Kidney (tissue), 14 donors: ENCODE data around the gene CHMP4B. TPM values are rescaled to one million over a fixed set of nuclear protein-coding genes. Genes with fewer than 3 reads are reported as not detected.

Source experiments
- DNase-seq, 5 donors: peaks; one replicate each; pipeline ENCODE4 v3.0.0-alpha.2; 2013 to 2020
- FAIRE-seq: peaks from 2 replicates; lab custom pipeline; 2012; peaks lifted over from hg19 to GRCh38; lab: Jason Lieb, UNC
- H3K27ac ChIP-seq, 2 donors: one replicate each; pipeline ENCODE4 v1.7.0; 2013; ENCODE audit warnings: low read depth in 2 of 2, low read length in 2 of 2, inconsistent platforms in 1 of 2
- H3K27me3 ChIP-seq: one replicate; pipeline ENCODE4 v1.7.1; 2013; ENCODE audit warnings: low read length, inconsistent platforms; ENCODE audit not compliant: control insufficient read depth, insufficient read depth
- H3K36me3 ChIP-seq, 3 donors: one replicate each; pipeline versions ENCODE4 v1.7.0 to v1.7.1; 2013; ENCODE audit warnings: low read length in 3 of 3, control low read depth in 1 of 3, inconsistent platforms in 1 of 3; ENCODE audit not compliant: insufficient read depth in 3 of 3, control insufficient read depth in 2 of 3
- H3K4me1 ChIP-seq, 3 donors: one replicate each; pipeline versions ENCODE4 v1.7.0 to v1.7.1; 2013; ENCODE audit warnings: low read length in 3 of 3, inconsistent platforms in 1 of 3, low read depth in 1 of 3; ENCODE audit not compliant: control insufficient read depth in 2 of 3, insufficient read depth in 2 of 3
- H3K4me3 ChIP-seq, 3 donors: one replicate each; pipeline versions ENCODE4 v1.7.0 to v1.8.1; 2013; ENCODE audit warnings: low read length in 3 of 3, control low read depth in 1 of 3, inconsistent platforms in 1 of 3
- H3K9ac ChIP-seq, 3 donors: one replicate each; pipeline versions ENCODE4 v1.7.0 to v1.7.1; 2013; ENCODE audit warnings: low read length in 3 of 3, control low read depth in 1 of 3, inconsistent platforms in 1 of 3
- H3K9me3 ChIP-seq, 3 donors: one replicate each; pipeline versions ENCODE4 v1.7.0 to v1.7.1; 2013; ENCODE audit warnings: low read length in 3 of 3, control low read depth in 1 of 3, inconsistent platforms in 1 of 3; ENCODE audit not compliant: control insufficient read depth in 2 of 3, insufficient read depth in 1 of 3
- CTCF ChIP-seq: IDR thresholded peaks from 3 replicates; pipeline ENCODE4 v1.5.1; 2012; ENCODE audit warnings: mild to moderate bottlenecking, moderate library complexity, borderline replicate concordance; ENCODE audit not compliant: insufficient read depth; ENCODE audit errors: extremely low read depth
- intact Hi-C: fragments of 100-400 bp; cut with DNase I; formaldehyde crosslinking; loops from one replicate; pipeline ENCODE4 v1.11.1; 2022
- polyA plus RNA-seq: library from polyadenylated mRNA; stranded (reverse); fragments of 350-450 nt; fragmentation: Illumina TruSeq; extraction: RNeasy Lipid Tissue Mini Kit (QIAGEN cat#74804); gene quantifications from one replicate; pipeline ENCODE4 v1.2.3, GENCODE V29; 2014; ENCODE audit warnings: low read depth, low replicate concordance; ENCODE audit not compliant: insufficient read depth
- total RNA-seq: library from RNA; stranded (reverse); fragmentation: NEBNext Ultra II Directional; extraction: Animal tissue kit (Norgen Biotek cat#: 25700); gene quantifications from one replicate; pipeline ENCODE4 v1.2.1, GENCODE V29; 2021
- donor health status: control.
- donor health status: control.
- donor health status: control.
- donor health status: control.
- donor health status: control.
- donor health status: DM: yes; HTN: yes; CAD: no.
- donor health status: Normal renal cell carcinoma (clear cell type).

CHMP4B gene
- total and polyA plus RNA-seq, 2 donors from 2014 or later: 104 to 137 TPM

- FAIRE-seq (no peak), DNase-seq (peak in 1 of 5 donors; percentile 32)
- Histone ChIP-seq H3K36me3 (peaks cover 5 to 43% (median 22%) of the 10 kb centered on the region in 3 donors), H3K9ac (no peak overlapping the region), H3K27ac (no peak overlapping the region), H3K4me1 (no peaks in the 10 kb centered on the region), H3K4me3 (no peak overlapping the region), H3K27me3 (no peaks in the 10 kb centered on the region), H3K9me3 (no peaks in the 10 kb centered on the region)
- intact Hi-C loops: no loop called here
- no peak for TF ChIP-seq CTCF
Measured at GRCh38 chr20:33853507-33853813, 42.3 kb downstream of the CHMP4B start.

GRCh38 chr20:33857722-33858563, 46.8 kb downstream of the CHMP4B start:
- FAIRE-seq (no peak), DNase-seq (peak in 1 of 5 donors; percentile 57)
- no peak for TF ChIP-seq CTCF
- Histone ChIP-seq H3K27me3 (no peaks in the 10 kb centered on the region), H3K4me3 (no peak overlapping the region), H3K36me3 (peaks cover 2 to 26% (median 14%) of the 10 kb centered on the region in 3 donors), H3K9ac (no peak overlapping the region), H3K9me3 (no peaks in the 10 kb centered on the region), H3K4me1 (no peaks in the 10 kb centered on the region), H3K27ac (no peak overlapping the region)
- intact Hi-C loops: no loop called here

GRCh38 chr20:33858666-33859065, 47.5 kb downstream of the CHMP4B start:
- no peaks in the 10 kb centered on the region for H3K27me3 ChIP-seq
- TF ChIP-seq CTCF: no peak
- H3K4me1 ChIP-seq: no peaks in the 10 kb centered on the region
- no peak overlapping the region for H3K4me3 ChIP-seq
- H3K9ac ChIP-seq: no peak overlapping the region
- intact Hi-C loops: no loop called here
- no peaks in the 10 kb centered on the region for H3K9me3 ChIP-seq
- no peak overlapping the region for H3K27ac ChIP-seq
- FAIRE-seq: no peak
- H3K36me3 ChIP-seq: peaks cover 2 to 22% (median 10%) of the 10 kb centered on the region in 3 donors
- peak in 1 of 5 donors; percentile 35 for DNase-seq
